Smooth muscle cell (in vitro differentiated cells): ENCODE results near the gene BACH2. TPM values are rescaled to one million over a fixed set of nuclear protein-coding genes. Genes with fewer than 3 reads are reported as not detected.

ENCODE experiments used
- DNase-seq: peaks from one replicate; lab custom pipeline; 2025; ENCODE audit not compliant: unreplicated experiment; lab: John Stamatoyannopoulos, UW
- H2AFZ ChIP-seq: fragments of 200-600 bp; sonication (generic); 2 replicates; pipeline ENCODE4 v1.6.0; 2016; ENCODE audit warnings: antibody characterized with exemption, low read depth, mild to moderate bottlenecking
- H3F3A ChIP-seq: fragments of 200-600 bp; sonication (generic); 2 replicates; pipeline ENCODE4 v1.6.0; 2017; ENCODE audit warnings: antibody characterized with exemption, low read depth
- H3K27ac ChIP-seq: fragments of 200-600 bp; sonication (generic); 2 replicates; pipeline ENCODE4 v1.5.1; 2016; ENCODE audit warnings: low read depth, mild to moderate bottlenecking
- H3K27me3 ChIP-seq: fragments of 200-600 bp; sonication (generic); 2 replicates; pipeline ENCODE4 v1.6.1; 2016; ENCODE audit warnings: low read depth, mild to moderate bottlenecking
- H3K36me3 ChIP-seq: fragments of 200-600 bp; sonication (generic); 2 replicates; pipeline ENCODE4 v1.5.1; 2016; ENCODE audit warnings: low read depth
- H3K4me1 ChIP-seq: fragments of 200-600 bp; sonication (generic); 2 replicates; pipeline ENCODE4 v1.5.1; 2016; ENCODE audit warnings: low read depth
- H3K4me2 ChIP-seq: fragments of 200-600 bp; sonication (generic); 2 replicates; pipeline ENCODE4 v1.6.0; 2016; ENCODE audit warnings: mild to moderate bottlenecking
- H3K4me3 ChIP-seq: fragments of 200-600 bp; sonication (generic); 2 replicates; pipeline ENCODE4 v1.5.1; 2016; ENCODE audit warnings: mild to moderate bottlenecking
- H3K79me2 ChIP-seq: fragments of 200-600 bp; sonication (generic); 2 replicates; pipeline ENCODE4 v1.6.0; 2016; ENCODE audit warnings: low read depth, mild to moderate bottlenecking
- H3K9ac ChIP-seq: fragments of 200-600 bp; sonication (generic); 2 replicates; pipeline ENCODE4 v1.6.0; 2016; ENCODE audit warnings: low read depth
- H3K9me3 ChIP-seq: fragments of 200-600 bp; sonication (generic); replicated peaks from 2 replicates; pipeline ENCODE4 v1.5.1; 2016; ENCODE audit warnings: low read depth
- H4K20me1 ChIP-seq: fragments of 200-600 bp; sonication (generic); 2 replicates; pipeline ENCODE4 v1.6.0; 2016; ENCODE audit warnings: low read depth
- CTCF ChIP-seq: fragments of 200-600 bp; sonication (generic); IDR thresholded peaks from 2 replicates; pipeline ENCODE4 v1.5.1; 2017; ENCODE audit warnings: borderline replicate concordance, mild to moderate bottlenecking, antibody characterized with exemption; ENCODE audit not compliant: insufficient read depth, poor library complexity, severe bottlenecking
- WGBS: methylation state at CpG from one replicate; pipeline ENCODE4 v1.1.7; 2016; ENCODE audit warnings: low lambda C conversion rate; 5-methylcytosine and 5-hydroxymethylcytosine counted together
- polyA plus RNA-seq: library from polyadenylated mRNA; unstranded; fragments of >200 nt; fragmentation: Nextera tagmentation; extraction: Ambion mirVana; gene quantifications from 2 replicates; pipeline ENCODE4 v1.2.1, GENCODE V29; 2016
- total RNA-seq: library from RNA; depleted of rRNA; stranded (reverse); fragments of >200 nt; gene quantifications from 2 replicates; pipeline ENCODE4 v1.2.3, GENCODE V29; 2014

The BACH2 gene
- total and polyA plus RNA-seq, 2 experiments from 2014 or later: 3.0 to 4.5 TPM

GRCh38 chr6:89978749-89979145 lies 317.9 kb downstream of the BACH2 start:
- no peaks in the 10 kb centered on the region for H3K36me3 ChIP-seq
- no peaks in the 10 kb centered on the region for H3K79me2 ChIP-seq
- no peaks in the 10 kb centered on the region for H3K9me3 ChIP-seq
- H2AFZ ChIP-seq: no peak overlapping the region
- H3K4me1 ChIP-seq: peaks cover 21% of the 10 kb centered on the region
- H3K9ac ChIP-seq: no peak overlapping the region
- peak overlapping the region; percentile 71 for H3K27ac ChIP-seq
- no peak for DNase-seq
- H3K4me2 ChIP-seq: peak overlapping the region; percentile 80
- no peaks in the 10 kb centered on the region for H3K27me3 ChIP-seq
- H4K20me1 ChIP-seq: no peaks in the 10 kb centered on the region
- no peak overlapping the region for H3K4me3 ChIP-seq
- no peak for TF ChIP-seq CTCF
- H3F3A ChIP-seq: peaks cover 23% of the 10 kb centered on the region
- WGBS: 62% methylated on average over 5 of the region's 5 CpGs

GRCh38 chr6:89977808-89978748 lies 318.6 kb downstream of the BACH2 start:
- H3K36me3 ChIP-seq: no peaks in the 10 kb centered on the region
- H3F3A ChIP-seq: peaks cover 23% of the 10 kb centered on the region
- H2AFZ ChIP-seq: no peak overlapping the region
- TF ChIP-seq CTCF: no peak
- peak overlapping the region; percentile 13 for H3K4me3 ChIP-seq
- 17% methylated on average over 8 of the region's 8 CpGs for WGBS
- H3K9ac ChIP-seq: peak overlapping the region; percentile 10
- DNase-seq: no peak
- peak overlapping the region; percentile 80 for H3K4me2 ChIP-seq
- H4K20me1 ChIP-seq: no peaks in the 10 kb centered on the region
- H3K27me3 ChIP-seq: no peaks in the 10 kb centered on the region
- no peaks in the 10 kb centered on the region for H3K79me2 ChIP-seq
- peaks cover 21% of the 10 kb centered on the region for H3K4me1 ChIP-seq
- H3K27ac ChIP-seq: peak overlapping the region; percentile 71
- H3K9me3 ChIP-seq: no peaks in the 10 kb centered on the region

GRCh38 chr6:89976694-89977020 lies 320.0 kb downstream of the BACH2 start:
- no peaks in the 10 kb centered on the region for H3K79me2 ChIP-seq
- 83% methylated on average over 3 of the region's 3 CpGs for WGBS
- peaks cover 23% of the 10 kb centered on the region for H3F3A ChIP-seq
- no peaks in the 10 kb centered on the region for H3K27me3 ChIP-seq
- H3K9ac ChIP-seq: no peak overlapping the region
- no peak for TF ChIP-seq CTCF
- H3K4me3 ChIP-seq: no peak overlapping the region
- no peaks in the 10 kb centered on the region for H3K36me3 ChIP-seq
- H3K27ac ChIP-seq: peak overlapping the region; percentile 71
- no peak for DNase-seq
- H3K4me2 ChIP-seq: peak overlapping the region; percentile 80
- H2AFZ ChIP-seq: no peak overlapping the region
- peaks cover 21% of the 10 kb centered on the region for H3K4me1 ChIP-seq
- no peaks in the 10 kb centered on the region for H4K20me1 ChIP-seq
- no peaks in the 10 kb centered on the region for H3K9me3 ChIP-seq
